RPMI8226 (cell line): Measurements from ENCODE around the gene POP5.
A peak's percentile ranks its signal among the peaks of the same experiment; 100 is the strongest.

Source experiments
- DNase-seq: peaks from one replicate; pipeline ENCODE4 v3.0.0-alpha.2; 2015

The POP5 gene

DNA sequence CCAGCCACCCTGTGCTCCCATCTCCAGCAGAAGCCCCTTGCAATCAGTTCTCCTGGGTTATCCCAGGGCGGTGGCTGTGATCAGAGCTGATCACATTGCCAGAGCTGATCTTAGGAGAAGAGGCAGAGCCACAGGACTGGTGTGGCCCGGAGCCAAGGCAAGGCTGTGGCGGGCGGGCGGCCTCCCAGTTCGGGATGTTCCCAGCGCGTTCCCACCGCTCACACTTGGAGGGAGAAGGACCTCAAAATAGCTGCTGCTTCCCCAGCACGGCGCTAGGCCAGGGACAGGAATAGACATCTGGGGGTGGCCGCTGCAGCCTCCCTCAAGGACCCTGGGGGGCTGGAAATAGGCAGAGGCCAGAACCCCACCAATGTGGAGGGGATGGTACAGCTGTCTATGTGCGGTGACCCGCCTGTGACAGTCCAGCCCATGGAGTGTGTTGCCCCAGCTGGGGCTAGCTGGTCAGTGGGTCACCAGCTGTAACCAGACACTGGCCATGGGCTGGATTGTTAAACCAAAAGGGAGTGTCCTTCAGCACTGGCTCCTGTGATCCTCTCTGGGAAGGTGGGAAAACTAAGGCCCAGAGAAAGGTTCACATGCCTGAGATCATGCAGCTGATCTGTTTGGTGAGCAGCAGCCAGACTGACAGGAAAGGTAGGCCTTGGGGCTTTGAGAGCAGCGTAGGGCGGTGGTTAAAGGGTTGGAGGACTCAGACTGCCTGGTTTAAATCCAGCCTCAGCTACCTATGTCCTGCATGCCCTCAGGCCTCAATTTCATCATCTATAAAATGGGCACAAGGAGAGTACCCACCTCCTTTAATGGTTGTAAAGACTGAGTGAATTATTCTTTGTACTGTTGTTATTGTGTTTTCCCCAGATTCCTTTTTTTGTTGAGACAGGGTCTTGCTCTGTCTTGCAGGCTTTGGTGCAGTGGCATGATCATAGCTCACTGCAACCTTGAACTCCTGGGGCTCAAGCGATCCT, 8.0 kb upstream of the POP5 start:
- DNase-seq = no peak

DNA sequence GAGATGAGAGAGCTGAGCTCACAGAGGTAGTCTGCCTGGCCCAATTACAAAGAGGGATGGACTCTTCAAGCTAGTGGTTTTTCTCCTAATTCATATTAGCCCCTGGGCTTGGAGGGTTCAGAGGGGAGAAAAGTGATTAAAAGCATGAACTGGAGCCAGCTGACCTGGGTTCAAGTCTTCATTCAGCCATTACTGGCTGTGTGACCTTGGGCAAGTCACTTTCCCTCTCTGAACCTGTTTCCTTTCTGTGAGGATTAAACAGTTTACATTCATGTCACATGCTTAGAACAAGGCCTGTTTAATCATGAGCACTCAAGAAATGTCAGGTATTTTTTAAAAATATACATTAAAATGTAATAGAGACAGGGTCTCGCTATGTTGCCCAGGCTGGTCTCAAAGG, 7.2 kb upstream of the POP5 start:
- DNase-seq = no peak

DNA sequence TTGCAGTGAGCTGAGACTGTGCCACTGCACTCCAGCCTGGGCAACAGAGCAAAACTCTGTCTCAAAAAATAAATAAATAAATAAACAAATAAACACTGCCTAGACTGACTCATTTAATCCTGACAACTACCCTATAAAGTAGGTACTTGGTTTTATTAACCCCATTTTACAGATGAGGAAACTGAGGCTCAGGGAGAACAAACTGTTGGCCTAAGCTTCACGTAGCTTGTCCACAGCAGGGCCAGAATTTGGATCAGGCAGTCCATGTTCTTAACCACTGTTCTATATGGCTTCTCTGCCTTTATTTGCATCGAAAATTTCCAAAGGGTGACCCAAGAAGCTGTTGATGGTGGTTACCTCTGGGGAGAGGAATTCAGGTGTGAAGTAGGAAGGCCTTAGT, 5.7 kb upstream of the POP5 start:
- no peak for DNase-seq

DNA sequence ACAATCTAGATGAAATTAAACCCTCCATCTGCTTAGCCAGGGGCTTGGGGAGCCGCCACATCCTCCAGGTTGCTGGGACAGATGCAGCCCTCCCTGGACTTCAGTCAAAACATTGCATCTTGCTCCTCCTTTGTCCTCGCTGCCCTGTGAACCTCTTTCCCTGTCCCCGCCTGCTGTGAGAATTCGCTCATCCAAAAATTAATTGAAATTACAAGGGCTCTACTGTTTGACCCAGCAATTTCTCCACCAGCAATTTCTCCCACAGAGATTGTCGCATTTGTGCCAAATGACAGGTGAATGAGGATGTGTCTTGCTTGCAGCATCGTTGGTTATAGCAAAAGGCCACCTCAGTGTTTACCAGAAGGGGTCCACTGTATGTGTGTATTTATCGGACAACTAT, 5.0 kb upstream of the POP5 start:
- DNase-seq = no peak

DNA sequence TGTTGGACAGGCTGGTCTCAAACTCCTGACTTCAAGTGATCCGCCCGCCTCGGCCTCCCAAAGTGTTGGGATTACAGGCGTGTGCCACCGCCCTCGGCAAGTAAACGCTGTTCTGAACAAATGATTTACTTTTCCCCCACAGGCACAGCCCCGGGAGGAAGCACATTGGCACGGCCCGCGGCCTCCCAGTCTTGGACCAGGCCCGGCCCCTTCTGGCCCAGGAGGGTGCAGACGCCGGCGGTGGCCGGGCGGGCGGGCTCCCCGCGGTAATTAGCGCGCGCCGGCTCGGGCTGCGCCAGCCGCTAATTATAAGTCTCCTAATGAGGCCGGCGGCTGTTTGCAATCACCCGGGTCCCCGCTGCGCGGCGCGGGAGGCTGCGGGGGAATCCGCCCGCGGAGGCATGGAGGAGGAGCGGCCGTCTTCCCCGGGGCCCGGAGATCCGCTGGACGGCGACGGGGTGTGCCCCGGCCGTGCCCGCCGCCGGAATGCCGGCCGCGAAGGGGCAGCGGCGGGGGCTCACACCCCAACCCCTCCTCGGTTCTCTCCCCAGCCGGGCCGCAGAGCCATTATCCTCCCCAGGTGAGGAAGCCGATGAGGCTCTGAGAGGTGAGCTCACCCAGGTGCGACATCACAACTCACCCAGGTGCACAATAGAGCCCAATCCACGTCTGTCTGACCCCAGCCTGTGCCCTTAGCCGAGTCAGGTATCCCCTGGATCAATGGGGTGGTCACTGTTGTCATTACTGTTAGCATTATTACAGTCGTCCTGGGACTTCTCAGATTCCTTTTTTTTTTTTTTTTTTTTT, 3.3 kb upstream of the POP5 start:
- DNase-seq = peak; percentile 82

DNA sequence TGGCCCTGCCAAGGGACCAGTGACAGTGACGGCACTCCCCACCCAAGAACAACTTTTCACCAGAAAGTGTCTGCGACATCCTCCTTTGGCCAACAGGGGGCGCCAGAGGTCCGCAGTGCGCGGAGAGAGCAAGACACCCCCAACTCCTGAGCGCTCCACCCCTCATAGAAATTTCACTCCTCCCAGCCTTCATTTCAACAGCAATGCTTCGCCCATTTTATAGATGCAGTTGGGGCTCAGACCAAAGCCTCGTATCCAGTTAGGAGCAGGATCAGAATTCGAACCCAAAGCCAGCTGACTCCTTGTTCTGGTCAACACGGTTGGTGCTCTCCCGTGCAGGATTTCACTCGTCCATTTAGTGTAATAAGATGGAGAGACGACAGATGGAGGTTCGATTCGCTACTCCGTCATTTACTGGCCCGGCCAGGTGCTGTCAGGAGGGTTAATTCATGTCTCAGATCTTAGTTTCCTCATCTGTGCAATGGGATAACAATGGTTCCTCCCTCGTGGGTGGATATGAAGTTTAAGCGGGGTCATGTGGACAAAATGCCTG, 2.4 kb upstream of the POP5 start:
- DNase-seq = peak; percentile 81

DNA sequence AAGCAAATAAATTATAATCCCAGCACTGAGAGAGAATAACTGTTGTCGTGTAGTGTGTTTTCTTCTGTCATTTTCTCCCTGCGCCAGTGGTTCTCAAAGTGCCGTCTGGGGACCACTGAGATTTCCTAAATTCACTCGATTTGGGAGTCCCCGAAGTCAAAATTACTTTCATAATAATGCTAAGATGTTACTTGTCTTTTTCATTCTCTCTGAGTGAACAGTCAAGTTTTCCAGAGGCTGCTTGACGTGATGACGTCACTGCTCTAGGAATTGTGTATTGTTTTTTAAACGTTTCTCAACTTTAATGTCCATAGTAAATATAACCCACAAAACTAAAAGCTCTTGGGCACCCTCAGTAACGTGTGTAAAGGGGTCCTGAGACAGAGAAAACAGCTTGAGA, 796 bp upstream of the POP5 start:
- DNase-seq = no peak

DNA sequence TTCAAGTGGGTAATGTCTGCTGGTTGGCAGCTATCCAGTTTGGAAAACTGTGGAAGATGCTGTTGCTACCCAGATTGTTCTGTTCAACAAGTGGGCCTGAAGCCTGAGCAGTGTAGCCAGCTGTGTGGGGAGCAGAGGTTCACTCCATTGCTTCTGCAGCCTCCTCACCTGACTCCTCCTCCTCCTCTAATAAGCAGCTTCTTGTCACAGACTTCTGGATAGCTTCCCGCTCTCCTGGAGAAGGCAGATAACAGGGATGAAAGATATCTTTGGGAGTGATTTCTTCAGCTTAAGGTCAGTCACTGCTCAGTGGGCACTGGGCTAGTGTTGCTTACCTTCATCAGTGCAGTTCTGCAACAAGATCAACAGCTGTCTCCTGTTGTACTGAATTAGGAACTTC, 2.0 kb downstream of the POP5 start:
- DNase-seq = no peak

DNA sequence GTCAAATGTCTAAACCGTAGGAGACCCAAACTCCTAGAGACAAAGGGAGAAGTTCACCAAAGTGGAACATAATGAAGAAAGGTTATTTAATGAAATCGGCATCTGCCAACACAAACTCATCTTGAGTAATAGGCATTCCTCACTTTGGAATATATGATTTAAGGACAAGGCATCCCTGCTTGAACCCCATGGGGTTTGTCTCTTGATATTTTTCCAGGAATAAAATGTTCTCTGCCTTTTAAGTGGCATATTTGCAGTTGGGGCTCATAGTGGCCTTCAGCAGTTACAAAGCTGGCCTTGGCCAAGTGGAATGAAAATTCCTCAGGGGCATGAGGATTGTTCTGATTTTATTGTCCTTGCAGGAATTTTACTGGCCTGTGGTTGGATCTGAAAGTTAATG, 7.1 kb downstream of the POP5 start:
- DNase-seq = no peak

DNA sequence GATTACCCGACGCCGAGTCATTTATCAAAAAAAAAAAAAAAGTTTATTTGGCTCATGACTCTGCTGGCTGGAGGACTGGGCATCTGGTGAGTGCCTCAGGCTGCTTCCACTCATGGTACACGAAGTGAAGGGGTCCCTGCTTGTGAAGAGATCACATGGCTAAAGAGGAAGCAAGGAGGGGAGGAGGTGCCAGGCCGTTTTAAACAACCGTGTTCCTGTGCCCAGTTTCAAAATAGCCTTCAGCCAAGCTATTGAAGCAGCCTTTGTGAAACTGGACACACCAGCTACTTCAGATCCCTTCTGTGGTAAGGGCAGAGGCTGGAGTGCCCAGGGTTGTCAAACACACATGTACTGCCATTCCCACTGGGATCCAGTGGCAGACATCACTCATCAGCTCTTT, 7.6 kb downstream of the POP5 start:
- DNase-seq = no peak

DNA sequence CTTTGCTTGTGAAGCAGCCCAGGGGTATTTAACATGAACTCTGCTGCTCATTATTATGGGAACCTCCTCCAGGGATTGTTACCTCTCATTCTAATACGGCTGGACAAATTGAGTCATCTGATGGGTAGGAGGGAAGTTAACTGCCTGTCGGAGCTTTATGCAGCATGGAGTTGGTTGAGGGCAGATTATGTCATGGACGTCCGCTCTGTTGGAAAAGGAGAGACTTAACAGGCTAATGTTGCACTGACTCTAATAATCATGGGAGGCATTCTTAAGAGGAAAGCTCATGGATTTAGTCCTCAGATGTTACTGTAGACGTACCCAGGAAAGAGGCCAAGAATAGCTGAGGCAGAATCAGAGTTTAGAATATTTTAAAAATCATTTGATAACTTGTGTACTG, 9.9 kb downstream of the POP5 start:
- no peak for DNase-seq

DNA sequence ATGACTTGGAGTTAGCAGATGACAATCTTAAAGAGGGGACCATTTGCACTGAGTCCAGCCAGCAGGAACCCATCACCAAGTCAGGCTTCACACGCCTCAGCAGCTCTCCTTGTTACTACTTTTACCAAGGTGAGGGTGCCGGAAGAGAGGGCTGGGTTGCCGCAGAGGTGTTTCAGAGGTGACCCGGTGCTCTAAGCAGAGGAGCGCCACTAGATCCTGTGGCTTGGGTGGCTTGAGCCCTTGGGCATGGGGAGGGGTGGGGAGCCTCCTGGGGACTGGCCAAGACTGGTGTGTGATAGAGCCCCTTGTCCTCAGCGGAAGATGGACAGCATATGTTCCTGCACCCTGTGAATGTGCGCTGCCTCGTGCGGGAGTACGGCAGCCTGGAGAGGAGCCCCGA, 17.7 kb downstream of the POP5 start:
- no peak for DNase-seq

DNA sequence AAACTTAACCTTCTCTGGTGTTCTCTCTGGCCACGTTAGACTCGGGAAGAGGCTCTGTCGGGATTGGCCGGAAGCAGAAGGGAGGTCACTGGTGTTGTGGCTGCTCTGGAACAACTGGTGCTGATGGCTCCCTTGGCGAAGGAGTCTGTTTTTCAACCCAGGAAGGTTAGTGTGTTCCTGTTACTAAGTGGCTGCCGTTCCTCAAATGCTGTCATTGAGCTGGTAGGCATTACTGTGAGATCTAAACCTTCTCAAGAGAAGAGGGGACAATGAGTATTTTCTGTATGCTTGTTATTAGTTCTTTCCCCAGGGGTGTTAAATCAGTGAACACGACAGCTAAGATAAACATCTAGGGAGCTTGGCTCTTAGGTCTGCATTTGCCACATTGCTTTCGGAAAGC, 18.3 kb downstream of the POP5 start:
- no peak for DNase-seq

DNA sequence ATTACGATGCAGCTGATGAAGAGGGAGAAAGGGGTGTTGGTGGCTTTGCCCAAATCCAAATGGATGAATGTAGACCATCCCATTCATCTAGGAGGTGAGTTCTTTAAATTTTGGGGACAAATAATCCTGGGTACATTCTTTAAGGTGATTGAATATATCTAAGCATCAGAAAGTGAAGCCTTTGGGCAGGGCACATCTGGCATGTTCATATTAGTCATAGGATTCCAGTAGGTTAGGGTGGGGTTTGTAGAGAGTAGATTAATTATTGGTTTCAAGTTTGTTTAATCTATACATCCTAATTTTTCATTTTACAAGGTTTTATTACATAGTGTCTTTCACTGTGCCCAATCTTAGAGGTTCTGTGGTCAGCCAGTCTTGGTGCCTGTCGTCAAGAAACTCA, 23.6 kb downstream of the POP5 start:
- no peak for DNase-seq

DNA sequence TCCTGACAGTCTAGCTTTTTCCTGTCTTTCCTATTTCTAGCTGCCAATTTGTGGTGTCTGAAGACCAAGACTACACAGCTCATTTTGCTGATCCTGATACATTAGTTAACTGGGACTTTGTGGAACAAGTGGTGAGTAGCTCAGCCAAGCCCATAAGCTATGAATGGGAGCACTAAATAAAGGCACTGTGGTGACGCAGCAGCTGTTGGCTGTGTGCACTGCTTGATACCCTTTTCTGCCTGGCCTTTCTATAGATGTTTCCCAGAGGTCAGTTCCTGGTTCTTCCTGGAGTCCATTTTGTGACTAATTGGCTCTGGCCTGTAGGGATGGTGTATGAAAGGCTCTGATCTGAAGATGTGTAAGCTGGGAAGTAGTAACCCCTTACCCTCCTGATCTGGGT, 26.5 kb downstream of the POP5 start:
- no peak for DNase-seq

DNA sequence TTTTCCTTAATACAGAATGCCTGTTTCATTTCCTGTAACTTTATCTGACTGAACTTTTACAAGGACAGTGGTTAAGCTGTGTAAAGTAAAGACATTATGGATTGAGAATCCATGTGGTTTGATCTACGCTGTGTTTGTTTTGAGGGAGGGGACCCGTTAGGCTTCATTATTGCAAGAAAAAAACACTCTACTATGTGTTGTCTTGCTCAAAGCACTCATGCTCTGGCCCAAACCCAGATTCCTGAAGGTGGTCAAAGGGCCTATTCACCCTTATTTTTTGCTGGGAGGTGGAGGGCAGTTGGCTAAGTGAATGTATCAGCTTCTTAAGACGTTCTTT, 35.2 kb downstream of the POP5 start:
- no peak for DNase-seq

DNA sequence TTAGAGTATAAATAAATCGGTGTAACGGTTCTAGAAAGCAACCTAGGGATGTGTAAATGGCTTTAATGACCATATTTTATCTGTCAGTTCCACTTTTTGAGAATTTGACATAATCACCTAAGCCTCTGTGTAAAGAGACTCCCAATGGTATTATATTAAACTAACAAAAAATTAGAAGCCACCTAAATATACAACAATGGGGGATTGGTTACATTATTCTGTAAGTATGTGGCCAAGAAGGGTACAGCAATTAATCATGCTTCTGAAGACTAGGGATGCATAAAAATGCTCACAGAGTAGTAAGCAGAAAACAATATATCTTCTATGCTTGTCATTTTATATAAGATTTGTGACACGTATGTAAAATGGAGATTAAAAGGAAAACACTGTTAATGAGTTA, 36.5 kb downstream of the POP5 start:
- DNase-seq = no peak

DNA sequence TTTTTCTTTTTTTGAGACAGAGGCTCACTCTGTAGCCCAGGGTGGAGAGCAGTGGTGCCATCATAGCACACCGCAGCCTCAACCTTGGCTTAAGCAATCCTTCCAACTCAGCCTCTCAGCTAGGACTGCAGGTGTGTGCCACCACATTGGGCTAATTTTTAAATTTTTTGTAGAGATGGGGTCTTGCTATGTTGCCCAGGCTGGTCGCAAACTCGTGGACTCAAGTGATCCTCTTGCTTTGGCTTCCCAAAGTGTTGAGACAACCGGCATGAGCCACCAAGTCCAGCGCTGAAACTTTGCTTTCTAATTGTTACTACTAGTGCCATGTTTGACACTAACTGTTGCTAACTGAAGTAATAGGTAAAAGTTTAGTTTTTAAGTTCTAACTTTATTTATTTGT, 39.0 kb downstream of the POP5 start:
- DNase-seq = no peak

DNA sequence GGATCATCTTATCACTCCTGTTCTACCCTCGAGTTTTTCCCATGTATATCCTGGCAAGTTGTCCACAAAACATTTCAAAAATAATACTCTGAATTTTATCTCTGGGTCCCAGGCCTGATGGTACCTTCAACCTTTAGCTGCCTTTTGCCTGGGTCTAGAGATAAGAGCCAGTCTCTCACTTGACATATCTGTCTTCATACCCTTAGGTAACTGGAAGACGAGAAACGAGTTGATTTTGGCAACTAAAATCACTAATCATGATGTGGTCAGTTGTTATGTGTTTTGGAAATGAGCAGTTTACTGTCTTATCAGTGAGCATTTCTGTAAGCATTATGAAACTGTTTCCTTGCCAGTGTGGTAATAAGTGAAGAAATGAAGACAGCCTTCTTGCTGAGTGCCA, 40.8 kb downstream of the POP5 start:
- DNase-seq = no peak

DNA sequence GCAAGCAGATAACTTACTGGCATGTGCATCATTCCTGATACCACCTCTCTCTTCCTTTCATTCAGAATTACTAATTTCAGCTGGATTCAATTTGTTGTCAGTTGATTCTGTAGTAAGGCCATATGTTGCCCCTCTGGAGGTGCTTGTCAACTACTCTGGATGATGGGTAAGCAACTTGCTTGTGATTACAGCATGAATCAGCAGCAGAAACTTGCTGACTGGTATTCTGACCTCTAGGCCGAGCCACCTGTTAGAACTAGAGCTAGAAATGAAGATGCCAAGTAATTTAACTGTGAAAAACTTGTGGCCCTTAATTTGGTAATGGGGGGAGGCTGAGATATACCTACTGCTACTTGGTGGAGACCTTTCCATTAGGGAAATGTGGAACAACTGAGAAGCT, 41.9 kb downstream of the POP5 start:
- peak; percentile 90 for DNase-seq

DNA sequence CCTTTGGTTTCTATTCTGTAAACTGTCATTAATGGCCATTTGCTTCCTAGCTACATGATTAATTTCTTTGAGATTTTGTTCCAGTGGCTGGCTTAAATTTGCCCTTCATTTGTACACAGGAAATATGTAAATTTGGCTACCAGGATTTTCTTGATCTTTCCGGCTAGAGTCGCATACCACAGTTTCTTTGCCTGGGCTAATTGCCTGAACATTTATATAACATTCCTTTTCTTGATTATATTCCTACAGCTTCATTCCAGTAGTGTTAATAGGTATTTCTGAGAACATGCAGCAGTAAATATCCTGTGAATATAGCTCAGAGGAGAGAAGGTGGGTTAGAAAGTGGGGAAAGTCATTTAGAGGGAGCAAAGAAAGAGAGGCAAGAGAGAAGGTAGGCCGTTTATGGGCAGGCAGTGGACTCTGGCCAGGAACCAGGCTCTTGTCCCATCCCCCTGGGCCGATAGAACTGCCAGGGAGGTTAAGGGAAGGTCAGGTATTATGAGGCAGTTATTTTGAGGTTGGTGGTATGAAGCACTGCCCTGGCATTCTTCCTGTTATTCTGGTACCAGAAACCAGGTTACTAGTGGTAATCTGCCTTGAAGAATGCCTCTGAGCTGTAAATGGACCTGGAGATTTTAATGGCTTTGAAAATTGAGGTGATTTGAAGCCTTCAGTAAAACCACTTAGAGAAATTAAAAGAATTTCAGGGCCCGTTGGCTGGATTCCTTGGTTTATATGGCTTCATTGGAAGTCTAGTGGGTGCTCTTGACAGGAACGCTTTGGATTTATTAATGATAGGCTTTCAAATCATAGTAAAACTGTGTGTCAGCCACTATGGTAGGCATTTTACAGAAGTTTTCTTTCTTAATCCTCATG, 42.7 kb downstream of the POP5 start:
- DNase-seq = peak; percentile 92

DNA sequence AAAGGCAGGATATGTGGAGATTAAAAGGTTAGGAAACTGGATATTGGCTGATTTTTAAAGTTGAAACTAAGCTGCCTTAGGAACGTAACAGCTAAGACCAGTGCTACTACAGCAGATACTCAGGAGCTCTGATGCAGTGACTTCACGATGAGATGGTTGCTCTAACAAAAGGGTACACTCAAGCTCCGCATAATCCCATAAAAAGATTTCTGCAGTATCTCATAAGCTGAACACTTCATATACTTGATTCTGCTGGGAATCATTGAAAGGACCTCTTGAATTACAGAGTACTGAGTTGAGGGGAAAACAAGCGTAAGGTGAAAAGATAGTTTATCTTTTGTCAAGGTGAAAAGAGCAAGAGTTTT, 43.4 kb downstream of the POP5 start:
- peak; percentile 16 for DNase-seq
